ENCODE data around the gene DGCR2.

GRCh38 chr22:19148417-19149046 lies 26.3 kb upstream of the DGCR2 start:
- TF ChIP-seq CTCF (IDR thresholded peaks at IDR 0.05; ENCODE audit: low read depth, low read length) (no peak), EZH2phosphoT487 (IDR thresholded peaks at IDR 0.05; ENCODE audit: low read depth) (no peak)

Measured in OCI-LY3 (cell line).